M059J (cell line): ENCODE results near the gene CGA. TPM values are rescaled to one million over a fixed set of nuclear protein-coding genes. Genes with fewer than 3 reads are reported as not detected.
"Not testable (repeated sequence)": the region's sequence is repeated elsewhere in the genome, so short reads cannot be mapped to it uniquely, and the experiment has no call there.

Source experiments
- DNase-seq: peaks from one replicate; pipeline ENCODE4 v3.0.0-alpha.2; 2012; ENCODE audit warnings: low read depth
- total RNA-seq: library from RNA; depleted of rRNA; stranded (reverse); fragments of >200 nt; shearing (Covaris generic); gene quantifications from 2 replicates; pipeline ENCODE4 v1.2.3, GENCODE V29; 2014; rRNA removed

Gene CGA
- total RNA-seq = 22.8 and 26.6 TPM in 2 replicates

- DNase-seq = peak; percentile 49
Measured at GRCh38 chr6:87095087-87095509, at the start of gene CGA. TSS of gene CGA (minus strand) at chr6:87095106. CDS start at chr6:87088200, 6,906 bp downstream.

GRCh38 chr6:87139927-87140326 is 45.0 kb upstream of the CGA start:
- DNase-seq = not testable (repeated sequence)

GRCh38 chr6:87139236-87139635 is 44.3 kb upstream of the CGA start:
- DNase-seq = peak; percentile 42

GRCh38 chr6:87136963-87137362 is 42.1 kb upstream of the CGA start:
- no peak for DNase-seq

- DNase-seq = no peak
Measured at GRCh38 chr6:87127737-87128136, 32.8 kb upstream of the CGA start.

- no peak for DNase-seq
Measured at GRCh38 chr6:87126501-87126900, 31.6 kb upstream of the CGA start.

- DNase-seq = no peak
Measured at GRCh38 chr6:87124074-87124473, 29.2 kb upstream of the CGA start.

GRCh38 chr6:87122477-87122876 is 27.6 kb upstream of the CGA start:
- no peak for DNase-seq

GRCh38 chr6:87118054-87118453 is 23.1 kb upstream of the CGA start:
- DNase-seq = peak; percentile 59

GRCh38 chr6:87116922-87117321 is 22.0 kb upstream of the CGA start:
- DNase-seq = no peak

- DNase-seq = no peak
Measured at GRCh38 chr6:87115402-87116135, 20.7 kb upstream of the CGA start.

- no peak for DNase-seq
Measured at GRCh38 chr6:87110636-87111035, 15.7 kb upstream of the CGA start.

GRCh38 chr6:87105823-87106222 is 10.9 kb upstream of the CGA start:
- peak; percentile 60 for DNase-seq

- no peak for DNase-seq
Measured at GRCh38 chr6:87104667-87105066, 9.8 kb upstream of the CGA start.

- peak; percentile 46 for DNase-seq
Measured at GRCh38 chr6:87103977-87104601, 9.2 kb upstream of the CGA start.

GRCh38 chr6:87102151-87102621 is 7.3 kb upstream of the CGA start:
- DNase-seq = no peak

- no peak for DNase-seq
Measured at GRCh38 chr6:87101067-87101466, 6.2 kb upstream of the CGA start.

GRCh38 chr6:87100216-87100615 is 5.3 kb upstream of the CGA start:
- peak; percentile 64 for DNase-seq

- no peak for DNase-seq
Measured at GRCh38 chr6:87099472-87099871, 4.6 kb upstream of the CGA start.

GRCh38 chr6:87094576-87094975 is 330 bp downstream of the CGA start:
- DNase-seq = peak; percentile 54

- peak; percentile 53 for DNase-seq
Measured at GRCh38 chr6:87093651-87094050, 1.3 kb downstream of the CGA start.

- DNase-seq = peak; percentile 34
Measured at GRCh38 chr6:87093199-87093598, 1.7 kb downstream of the CGA start.

- no peak for DNase-seq
Measured at GRCh38 chr6:87092435-87092834, 2.5 kb downstream of the CGA start.
